ENCODE measurements around the gene KLHL29.

The KLHL29 gene

DNA sequence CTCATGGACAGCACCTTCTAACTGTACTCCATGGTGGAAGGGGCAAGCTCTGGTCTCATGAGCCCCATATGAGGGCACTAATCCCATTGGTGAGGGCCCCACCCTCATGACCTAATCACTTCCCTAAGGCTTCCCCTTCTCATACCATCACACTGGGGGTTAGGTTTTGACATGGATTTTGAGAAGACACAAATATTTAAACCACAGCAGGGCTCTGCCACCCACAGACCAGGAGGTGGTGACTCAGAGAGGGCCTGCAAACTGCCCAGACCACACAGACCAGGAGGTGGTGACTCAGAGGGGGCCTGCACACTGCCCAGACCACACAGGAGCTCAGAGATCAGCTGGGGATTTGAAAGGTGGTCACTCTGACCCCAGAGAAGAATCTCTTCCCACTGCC, 222.0 kb downstream of the KLHL29 start:
- Histone ChIP-seq H3K4me3 (ENCODE audit: low read depth in 1 of 2, low read length in 2 of 2) (no peak overlapping the region), H4K20me1 (ENCODE audit: insufficient read depth, low read length) (no peaks in the 10 kb centered on the region), H2AFZ (ENCODE audit: low read depth, low read length) (no peak overlapping the region), H3K4me2 (ENCODE audit: insufficient read depth, low read length) (no peak overlapping the region), H3K27me3 (ENCODE audit: insufficient read depth, low read length, poor library complexity) (no peaks in the 10 kb centered on the region), H3K9ac (ENCODE audit: low read depth, low read length) (no peak overlapping the region), H3K4me1 (ENCODE audit: insufficient read depth, low read length) (no peaks in the 10 kb centered on the region), H3K9me3 (ENCODE audit: insufficient read depth, low read length, severe bottlenecking) (peaks cover 3% of the 10 kb centered on the region), H3K36me3 (ENCODE audit: insufficient read depth, low read length) (no peaks in the 10 kb centered on the region), H3K79me2 (ENCODE audit: insufficient read depth, low read length) (no peaks in the 10 kb centered on the region), H3K27ac (ENCODE audit: low read length) (no peak overlapping the region)
- ATAC-seq (ENCODE audit: insufficient read depth, low read depth) (no peak), DNase-seq (no peak)
- no peak for TF ChIP-seq CTCF (IDR thresholded peaks at IDR 0.05; ENCODE audit: borderline replicate concordance, extremely low read depth, low read length, poor library complexity, severe bottlenecking)
- TF ChIP-seq EZH2 (IDR thresholded peaks at IDR 0.05; ENCODE audit: borderline replicate concordance, low read depth, low read length, severe bottlenecking) = no peak

DNA sequence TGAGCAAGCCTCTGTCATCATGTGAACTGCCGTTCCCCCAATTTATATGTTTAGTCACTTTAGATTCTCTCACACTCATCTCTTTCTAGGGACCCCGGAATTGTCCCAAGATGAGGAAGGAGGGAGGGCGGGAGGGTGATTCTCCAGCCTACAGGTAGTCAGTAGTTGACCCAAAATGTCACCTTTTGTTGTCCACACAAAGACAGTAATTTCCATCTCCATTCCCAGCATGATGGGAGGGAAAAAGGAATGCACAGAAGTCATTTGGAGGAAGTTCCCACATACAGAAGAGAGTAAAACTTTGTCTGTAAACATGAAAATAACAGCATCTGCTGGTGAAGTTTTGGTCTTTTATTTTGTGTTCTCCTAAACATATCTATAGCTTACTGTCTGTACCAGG, 222.9 kb downstream of the KLHL29 start:
- no peak for DNase-seq
- H3K79me2 ChIP-seq (ENCODE audit: insufficient read depth, low read length) = no peaks in the 10 kb centered on the region
- H3K4me2 ChIP-seq (ENCODE audit: insufficient read depth, low read length) = no peak overlapping the region
- H3K9me3 ChIP-seq (ENCODE audit: insufficient read depth, low read length, severe bottlenecking) = peaks cover 4% of the 10 kb centered on the region
- H4K20me1 ChIP-seq (ENCODE audit: insufficient read depth, low read length) = no peaks in the 10 kb centered on the region
- H3K27me3 ChIP-seq (ENCODE audit: insufficient read depth, low read length, poor library complexity) = no peaks in the 10 kb centered on the region
- no peaks in the 10 kb centered on the region for H3K36me3 ChIP-seq (ENCODE audit: insufficient read depth, low read length)
- no peaks in the 10 kb centered on the region for H3K4me1 ChIP-seq (ENCODE audit: insufficient read depth, low read length)
- TF ChIP-seq EZH2 (IDR thresholded peaks at IDR 0.05; ENCODE audit: borderline replicate concordance, low read depth, low read length, severe bottlenecking) = no peak
- TF ChIP-seq CTCF (IDR thresholded peaks at IDR 0.05; ENCODE audit: borderline replicate concordance, extremely low read depth, low read length, poor library complexity, severe bottlenecking) = no peak
- ATAC-seq (ENCODE audit: insufficient read depth, low read depth) = no peak
- H3K4me3 ChIP-seq (ENCODE audit: low read depth in 1 of 2, low read length in 2 of 2) = no peak overlapping the region
- H3K27ac ChIP-seq (ENCODE audit: low read length) = no peak overlapping the region
- no peak overlapping the region for H3K9ac ChIP-seq (ENCODE audit: low read depth, low read length)
- H2AFZ ChIP-seq (ENCODE audit: low read depth, low read length) = no peak overlapping the region

- ATAC-seq (ENCODE audit: insufficient read depth, low read depth) = peak; percentile 37; the same call in 1 of the 3 replicates
- H3K27me3 ChIP-seq (ENCODE audit: insufficient read depth, low read length, poor library complexity) = no peaks in the 10 kb centered on the region
- no peak overlapping the region for H3K9ac ChIP-seq (ENCODE audit: low read depth, low read length)
These were observed 224.3 kb downstream of the KLHL29 start for GRCh38 chr2:23609254-23609653.

More at GRCh38 chr2:23609254-23609653, 224.3 kb downstream of the KLHL29 start:
- Histone ChIP-seq H3K9me3 (ENCODE audit: insufficient read depth, low read length, severe bottlenecking) (peaks cover 4% of the 10 kb centered on the region), H3K4me1 (ENCODE audit: insufficient read depth, low read length) (no peaks in the 10 kb centered on the region), H3K79me2 (ENCODE audit: insufficient read depth, low read length) (no peaks in the 10 kb centered on the region), H3K4me3 (ENCODE audit: low read depth in 1 of 2, low read length in 2 of 2) (no peak overlapping the region), H4K20me1 (ENCODE audit: insufficient read depth, low read length) (no peaks in the 10 kb centered on the region), H3K27ac (ENCODE audit: low read length) (no peak overlapping the region), H3K4me2 (ENCODE audit: insufficient read depth, low read length) (no peak overlapping the region), H3K36me3 (ENCODE audit: insufficient read depth, low read length) (no peaks in the 10 kb centered on the region), H2AFZ (ENCODE audit: low read depth, low read length) (no peak overlapping the region)
- peak; percentile 12 for DNase-seq
- TF ChIP-seq EZH2 (IDR thresholded peaks at IDR 0.05; ENCODE audit: borderline replicate concordance, low read depth, low read length, severe bottlenecking) (no peak), CTCF (IDR thresholded peaks at IDR 0.05; ENCODE audit: borderline replicate concordance, extremely low read depth, low read length, poor library complexity, severe bottlenecking) (no peak)

Measured in DND-41 (cell line).